Measurements from ENCODE around the gene LUC7L2. TPM values are rescaled to one million over a fixed set of nuclear protein-coding genes. Genes with fewer than 3 reads are reported as not detected.

The LUC7L2 gene
- total and polyA plus RNA-seq, 9 of the 15 experiments (the other 6 are each of a cell fraction or from before 2014, with no cell fraction given): 56.1 to 207 (median 141) TPM

- peak; percentile 42 for TF ChIP-seq CTBP1 (IDR thresholded peaks at IDR 0.05; ENCODE audit: borderline replicate concordance)
- TF ChIP-seq ZNF655 (CRISPR knock-in tag; IDR thresholded peaks at IDR 0.05): no peak
- peak; percentile 90 for TF ChIP-seq SAP30 (IDR thresholded peaks at IDR 0.05; ENCODE audit: borderline replicate concordance, insufficient read depth, low read depth, low read length, poor library complexity, severe bottlenecking)
- no peak for TF ChIP-seq XRCC3 (IDR thresholded peaks at IDR 0.05)
- no peak for TF ChIP-seq DIDO1 (tag; IDR thresholded peaks at IDR 0.05; ENCODE audit: low read depth)
- TF ChIP-seq BRCA1 (IDR thresholded peaks at IDR 0.05): no peak
- TF ChIP-seq BRCA1 (CRISPR knock-in tag; IDR thresholded peaks at IDR 0.05): no peak; the same call in 1 of the 2 replicates
- TF ChIP-seq SNRNP70 (optimal IDR thresholded peaks at IDR 0.05; ENCODE audit: low read depth, low read length): no peak
- TF ChIP-seq NR4A1 (CRISPR knock-in tag; IDR thresholded peaks at IDR 0.05): no peak
- no peak; the same call in 1 of the 2 replicates for TF ChIP-seq NR4A1 (tag; IDR thresholded peaks at IDR 0.05)
- TF ChIP-seq PHF21A (IDR thresholded peaks at IDR 0.05; ENCODE audit: borderline replicate concordance, low read depth): no peak; the same call in 1 of the 2 replicates
- TF ChIP-seq FOXP1 (CRISPR knock-in tag; IDR thresholded peaks at IDR 0.05): peak; percentile 96; the same call in 1 of the 2 replicates
- peak; percentile 100 for TF ChIP-seq PHF8 (IDR thresholded peaks at IDR 0.05; ENCODE audit: borderline replicate concordance, low read length)
- no peak for TF ChIP-seq MGA (IDR thresholded peaks at IDR 0.05)
- TF ChIP-seq MEIS2 (IDR thresholded peaks at IDR 0.05; ENCODE audit: partially characterized antibody): peak; percentile 17
- TF ChIP-seq SMAD1 (IDR thresholded peaks at IDR 0.05; ENCODE audit: low read depth, low read length, partially characterized antibody): peak; percentile 71
These were observed 18.5 kb upstream of the LUC7L2 start, which contains the start of gene FMC1 (continued) for GRCh38 chr7:139341058-139341775.
